ENCODE data around the gene RBM38. TPM values are rescaled to one million over a fixed set of nuclear protein-coding genes. Genes with fewer than 3 reads are reported as not detected.

RBM38 gene
- total RNA-seq, 1 experiment from 2014 or later: 56.5 TPM

- no peak for TF ChIP-seq EZH2 (IDR thresholded peaks at IDR 0.05; ENCODE audit: low read length, unreplicated experiment)
- Histone ChIP-seq H3K36me3 (ENCODE audit: low read depth, low read length) (peaks cover 49% of the 10 kb centered on the region), H3K79me2 (ENCODE audit: low read length) (no peaks in the 10 kb centered on the region), H3K27me3 (ENCODE audit: low read length) (no peaks in the 10 kb centered on the region), H2AFZ (ENCODE audit: low read length) (no peak overlapping the region), H4K20me1 (ENCODE audit: low read length) (no peaks in the 10 kb centered on the region), H3F3A (ENCODE audit: low read length, unreplicated experiment) (no peaks in the 10 kb centered on the region), H3K4me3 (ENCODE audit: low read length) (no peak overlapping the region), H3K9me3 (ENCODE audit: low read length) (no peaks in the 10 kb centered on the region), H3K4me1 (ENCODE audit: insufficient read depth, low read length) (no peaks in the 10 kb centered on the region), H3K9ac (ENCODE audit: low read length) (no peak overlapping the region), H3K27ac (ENCODE audit: low read length) (no peak overlapping the region), H3K4me2 (ENCODE audit: low read length) (no peak overlapping the region), H3K9me2 (replicated peaks; ENCODE audit: low read length) (no peaks in the 10 kb centered on the region)
- BruUV-seq (replicated peaks): no TSS peak
- no peak for DNase-seq
- ChIA-PET POLR2A (ENCODE audit: unreplicated experiment) (no interaction called here), CTCF (no interaction called here)
- intact Hi-C loops (cut with micrococcal nuclease): no loop called here
- ATAC-seq: no peak
Measured at GRCh38 chr20:57378107-57378506, 13.1 kb upstream of the RBM38 start.

- no peak for TF ChIP-seq EZH2phosphoT487 (IDR thresholded peaks at IDR 0.05; ENCODE audit: borderline replicate concordance, low read length)
- no peak for TF ChIP-seq EZH2 (IDR thresholded peaks at IDR 0.05; ENCODE audit: low read length, unreplicated experiment)
- TF ChIP-seq CTCF (conservative IDR thresholded peaks at IDR 0.05; ENCODE audit: low read depth, low read length): no peak
- CTCF ChIA-PET: interaction anchor here (0.7 kb wide), 1 partner anchor 1075 kb away, joined by 5 read pairs; no protein-coding TSS in a partner anchor
- POLR2A ChIA-PET (ENCODE audit: unreplicated experiment): no interaction called here
Measured at GRCh38 chr20:57378646-57379262, 12.4 kb upstream of the RBM38 start.

GRCh38 chr20:57379263-57379647 is 11.9 kb upstream of the RBM38 start:
- no peaks in the 10 kb centered on the region for H3K27me3 ChIP-seq (ENCODE audit: low read length)
- H3K4me2 ChIP-seq (ENCODE audit: low read length): no peak overlapping the region
- CTCF ChIA-PET: interaction anchor here (0.7 kb wide), 1 partner anchor 1074 kb away, joined by 5 read pairs; no protein-coding TSS in a partner anchor
- intact Hi-C loops (cut with micrococcal nuclease): no loop called here
- no peaks in the 10 kb centered on the region for H3F3A ChIP-seq (ENCODE audit: low read length, unreplicated experiment)
- peaks cover 40% of the 10 kb centered on the region for H3K36me3 ChIP-seq (ENCODE audit: low read depth, low read length)
- no peaks in the 10 kb centered on the region for H3K4me1 ChIP-seq (ENCODE audit: insufficient read depth, low read length)
- BruUV-seq (replicated peaks): no TSS peak
- ATAC-seq (no peak), DNase-seq (no peak)
- H3K9me2 ChIP-seq (replicated peaks; ENCODE audit: low read length): no peaks in the 10 kb centered on the region
- H3K27ac ChIP-seq (ENCODE audit: low read length): no peak overlapping the region
- H4K20me1 ChIP-seq (ENCODE audit: low read length): no peaks in the 10 kb centered on the region
- no peak overlapping the region for H3K4me3 ChIP-seq (ENCODE audit: low read length)
- no peak overlapping the region for H3K9ac ChIP-seq (ENCODE audit: low read length)
- no peaks in the 10 kb centered on the region for H3K9me3 ChIP-seq (ENCODE audit: low read length)
- TF ChIP-seq EZH2phosphoT487 (IDR thresholded peaks at IDR 0.05; ENCODE audit: borderline replicate concordance, low read length) (no peak), CTCF (conservative IDR thresholded peaks at IDR 0.05; ENCODE audit: low read depth, low read length) (no peak), EZH2 (IDR thresholded peaks at IDR 0.05; ENCODE audit: low read length, unreplicated experiment) (no peak)
- POLR2A ChIA-PET (ENCODE audit: unreplicated experiment): no interaction called here
- no peaks in the 10 kb centered on the region for H3K79me2 ChIP-seq (ENCODE audit: low read length)
- no peak overlapping the region for H2AFZ ChIP-seq (ENCODE audit: low read length)

More at GRCh38 chr20:57378646-57379262, 12.4 kb upstream of the RBM38 start:
- intact Hi-C loops (cut with micrococcal nuclease): no loop called here
- H3K27me3 ChIP-seq (ENCODE audit: low read length): no peaks in the 10 kb centered on the region
- H3K4me3 ChIP-seq (ENCODE audit: low read length): no peak overlapping the region
- BruUV-seq (replicated peaks): no TSS peak
- no peak overlapping the region for H3K4me2 ChIP-seq (ENCODE audit: low read length)
- H4K20me1 ChIP-seq (ENCODE audit: low read length): no peaks in the 10 kb centered on the region
- no peaks in the 10 kb centered on the region for H3K4me1 ChIP-seq (ENCODE audit: insufficient read depth, low read length)
- H3K9ac ChIP-seq (ENCODE audit: low read length): no peak overlapping the region
- DNase-seq: no peak
- ATAC-seq: no peak
- H3K79me2 ChIP-seq (ENCODE audit: low read length): no peaks in the 10 kb centered on the region
- H3K36me3 ChIP-seq (ENCODE audit: low read depth, low read length): peaks cover 43% of the 10 kb centered on the region
- no peaks in the 10 kb centered on the region for H3K9me3 ChIP-seq (ENCODE audit: low read length)
- no peaks in the 10 kb centered on the region for H3F3A ChIP-seq (ENCODE audit: low read length, unreplicated experiment)
- no peak overlapping the region for H3K27ac ChIP-seq (ENCODE audit: low read length)
- no peaks in the 10 kb centered on the region for H3K9me2 ChIP-seq (replicated peaks; ENCODE audit: low read length)
- no peak overlapping the region for H2AFZ ChIP-seq (ENCODE audit: low read length)

All from PC-3 (cell line).